H1 (cell line): ENCODE measurements around the gene CNBP. TPM values are rescaled to one million over a fixed set of nuclear protein-coding genes. Genes with fewer than 3 reads are reported as not detected.

Experiments
- CTCF ChIA-PET: fragments of 300-600 bp; sonication (Branson Sonifier 250); formaldehyde crosslinking; loops from one replicate; lab custom pipeline; 2021; ENCODE audit not compliant: partially characterized antibody; lab: Charles Lee
- POLR2A ChIA-PET: fragments of 300-600 bp; sonication (Branson Sonifier 250); formaldehyde crosslinking; loops from one replicate; lab custom pipeline; 2021; ENCODE audit warnings: inconsistent platforms; ENCODE audit not compliant: partially characterized antibody; lab: Charles Lee
- DNase-seq, 2 experiments: peaks; one replicate each; pipeline versions ENCODE4 v3.0.0 to v3.0.0-alpha.2; 2010 to 2022; ENCODE audit warnings: low spot score in 2 of 2, low read depth in 1 of 2, mixed read lengths in 1 of 2
- FAIRE-seq: peaks from 2 replicates; lab custom pipeline; 2011; peaks lifted over from hg19 to GRCh38; lab: Jason Lieb, UNC
- H2AFZ ChIP-seq: 2 replicates; pipeline ENCODE4 v1.8.1; 2012; ENCODE audit warnings: low read length, inconsistent platforms
- H2AK5ac ChIP-seq: 2 replicates; pipeline ENCODE4 v1.6.1; 2013; ENCODE audit warnings: low read depth, low read length
- H2BK120ac ChIP-seq: replicated peaks from 2 replicates; pipeline ENCODE3; 2013; ENCODE audit warnings: low read depth, low read length, inconsistent platforms
- H2BK12ac ChIP-seq: 2 replicates; pipeline ENCODE4 v1.6.1; 2013; ENCODE audit warnings: low read depth, low read length
- H2BK15ac ChIP-seq: 2 replicates; pipeline ENCODE4 v1.6.1; 2013; ENCODE audit warnings: low read length
- H2BK20ac ChIP-seq: 2 replicates; pipeline ENCODE4 v1.6.1; 2013; ENCODE audit warnings: low read length
- H2BK5ac ChIP-seq: 2 replicates; pipeline ENCODE4 v1.6.1; 2013; ENCODE audit warnings: low read depth, low read length
- H3K14ac ChIP-seq: 2 replicates; pipeline ENCODE4 v1.6.1; 2013; ENCODE audit warnings: inconsistent platforms; ENCODE audit not compliant: insufficient read length
- H3K18ac ChIP-seq: 2 replicates; pipeline ENCODE4 v1.6.1; 2013; ENCODE audit warnings: low read length; ENCODE audit errors: extremely low read depth
- H3K23ac ChIP-seq: 2 replicates; pipeline ENCODE4 v1.6.1; 2013; ENCODE audit warnings: inconsistent platforms; ENCODE audit not compliant: insufficient read length
- H3K23me2 ChIP-seq: 2 replicates; pipeline ENCODE4 v1.6.1; 2013; ENCODE audit warnings: low read depth, low read length
- H3K27ac ChIP-seq: 2 replicates; pipeline ENCODE4 v1.6.1; 2011; ENCODE audit warnings: low read depth, low read length, inconsistent platforms
- H3K27me3 ChIP-seq, 4 experiments: replicated peaks in 1 of 4; 1 replicate in 1 of 4; 2 replicates in 3 of 4; pipeline versions ENCODE4 v1.6.1 to v1.8.1; 2011 to 2013; ENCODE audit warnings: low read length in 3 of 4, mild to moderate bottlenecking in 3 of 4, inconsistent platforms in 2 of 4, mixed read lengths in 2 of 4, moderate library complexity in 1 of 4; ENCODE audit not compliant: control insufficient read depth in 3 of 4, insufficient read depth in 3 of 4; ENCODE audit errors: extremely low read depth in 1 of 4
- H3K36me3 ChIP-seq, 4 experiments: 2 replicates each; pipeline versions ENCODE4 v1.6.1 to v1.8.1; 2011 to 2013; ENCODE audit warnings: mild to moderate bottlenecking in 4 of 4, low read length in 3 of 4, moderate library complexity in 2 of 4, control low read depth in 1 of 4, inconsistent platforms in 1 of 4; ENCODE audit not compliant: insufficient read depth in 4 of 4, control insufficient read depth in 2 of 4
- H3K4ac ChIP-seq: replicated peaks from 2 replicates; pipeline ENCODE3; 2013; ENCODE audit warnings: low read length, low read depth, mixed read lengths, inconsistent platforms; ENCODE audit not compliant: insufficient read length
- H3K4me1 ChIP-seq, 4 experiments: replicated peaks in 1 of 4; 1 replicate in 1 of 4; 2 replicates in 3 of 4; pipeline versions ENCODE4 v1.6.1 to v1.8.1; 2011 to 2013; ENCODE audit warnings: low read length in 3 of 4, inconsistent platforms in 2 of 4, mixed read lengths in 1 of 4; ENCODE audit not compliant: insufficient read depth in 4 of 4, control insufficient read depth in 3 of 4
- H3K4me2 ChIP-seq, 2 experiments: 2 replicates each; pipeline versions ENCODE4 v1.6.1 to v1.8.1; 2011 to 2013; ENCODE audit warnings: low read depth in 2 of 2, low read length in 2 of 2, control low read depth in 1 of 2, inconsistent platforms in 1 of 2, mild to moderate bottlenecking in 1 of 2; ENCODE audit not compliant: insufficient read depth in 1 of 2
- H3K4me3 ChIP-seq, 4 experiments: fragments of 200-600, 300-600 bp in 1 of 4; sonication (generic), shearing (Covaris generic), sonication (Bioruptor Twin) in 1 of 4; 2 replicates each; pipeline versions ENCODE4 v1.5.1 to v1.8.1; 2011 to 2016; ENCODE audit warnings: low read length in 4 of 4, low read depth in 3 of 4, control low read depth in 2 of 4, inconsistent platforms in 2 of 4, mild to moderate bottlenecking in 2 of 4, mixed read lengths in 1 of 4, moderate library complexity in 1 of 4; ENCODE audit not compliant: insufficient read depth in 2 of 4; ENCODE audit errors: extremely low read depth in 1 of 4
- H3K56ac ChIP-seq: replicated peaks from 2 replicates; pipeline ENCODE3; 2013; ENCODE audit warnings: low read depth, mild to moderate bottlenecking, mixed read lengths, low read length, inconsistent platforms; ENCODE audit not compliant: insufficient read length
- H3K79me1 ChIP-seq: 2 replicates; pipeline ENCODE4 v1.6.1; 2013; ENCODE audit warnings: low read depth, low read length, control low read depth
- H3K79me2 ChIP-seq, 2 experiments: 2 replicates each; pipeline versions ENCODE4 v1.6.1 to v1.8.1; 2012 to 2013; ENCODE audit warnings: low read length in 2 of 2, mild to moderate bottlenecking in 2 of 2, inconsistent platforms in 1 of 2; ENCODE audit not compliant: insufficient read depth in 2 of 2, control insufficient read depth in 1 of 2
- H3K9ac ChIP-seq, 4 experiments: replicated peaks in 1 of 4; 1 replicate in 1 of 4; 2 replicates in 3 of 4; pipeline versions ENCODE4 v1.6.1 to v1.8.1; 2011 to 2013; ENCODE audit warnings: low read depth in 3 of 4, low read length in 3 of 4, control low read depth in 2 of 4, mild to moderate bottlenecking in 2 of 4, moderate library complexity in 2 of 4, inconsistent platforms in 1 of 4; ENCODE audit errors: extremely low read depth in 1 of 4
- H3K9me3 ChIP-seq, 2 experiments: 2 replicates each; pipeline versions ENCODE4 v1.6.1 to v1.8.1; 2012 to 2013; ENCODE audit warnings: mild to moderate bottlenecking in 2 of 2, moderate library complexity in 2 of 2, control low read depth in 1 of 2, inconsistent platforms in 1 of 2, low read depth in 1 of 2, low read length in 1 of 2, mixed read lengths in 1 of 2; ENCODE audit not compliant: insufficient read depth in 2 of 2
- H4K20me1 ChIP-seq, 2 experiments: replicated peaks in 1 of 2; 2 replicates each; pipeline versions ENCODE3 to v1.8.1; 2011 to 2013; ENCODE audit warnings: inconsistent platforms in 2 of 2, low read length in 2 of 2, mild to moderate bottlenecking in 1 of 2; ENCODE audit not compliant: insufficient read depth in 2 of 2, control insufficient read depth in 1 of 2
- H4K5ac ChIP-seq: 2 replicates; pipeline ENCODE4 v1.6.1; 2013; ENCODE audit warnings: low read length, low read depth, mixed read lengths, inconsistent platforms; ENCODE audit not compliant: insufficient read length
- H4K8ac ChIP-seq: 2 replicates; pipeline ENCODE4 v1.8.0; 2013; ENCODE audit warnings: mild to moderate bottlenecking, moderate library complexity, low read length, inconsistent platforms; ENCODE audit not compliant: insufficient read depth; ENCODE audit errors: extremely low read depth
- H4K91ac ChIP-seq: replicated peaks from 2 replicates; pipeline ENCODE3; 2013; ENCODE audit warnings: low read length, mixed read lengths, inconsistent platforms; ENCODE audit not compliant: insufficient read length
- CBX8 ChIP-seq: fragments of 300-800, 300-1000 bp; sonication (generic); IDR thresholded peaks from 2 replicates; pipeline ENCODE4 v1.7.1; 2016; ENCODE audit warnings: low read depth, low read length, borderline replicate concordance
- E2F6 ChIP-seq: IDR thresholded peaks from 2 replicates; pipeline ENCODE4 v1.6.1; 2012; ENCODE audit warnings: inconsistent platforms
- GABPA ChIP-seq: IDR thresholded peaks from 2 replicates; pipeline ENCODE4 v1.6.1; 2011; ENCODE audit warnings: mild to moderate bottlenecking, low read length, moderate library complexity, borderline replicate concordance; ENCODE audit not compliant: insufficient read depth
- KDM5A ChIP-seq: fragments of 200-600 bp; IDR thresholded peaks from 2 replicates; pipeline ENCODE4 v1.7.1; 2012; ENCODE audit warnings: mild to moderate bottlenecking, low read length, inconsistent platforms, mixed read lengths
- MAFK ChIP-seq: IDR thresholded peaks from 2 replicates; pipeline ENCODE4 v1.6.1; 2012; ENCODE audit warnings: low read depth, mild to moderate bottlenecking, improper control_type of control experiment, low read length
- NRF1 ChIP-seq: IDR thresholded peaks from 2 replicates; pipeline ENCODE4 v1.6.1; 2011; ENCODE audit warnings: mild to moderate bottlenecking, low read depth, low read length, improper control_type of control experiment
- RBBP5 ChIP-seq: IDR thresholded peaks from 2 replicates; pipeline ENCODE4 v1.7.1; 2012; ENCODE audit warnings: low read depth, mild to moderate bottlenecking, inconsistent platforms, low read length, moderate library complexity, borderline replicate concordance
- RXRA ChIP-seq: IDR thresholded peaks from 2 replicates; pipeline ENCODE4 v1.6.1; 2011; ENCODE audit warnings: low read depth, mild to moderate bottlenecking, low read length, moderate library complexity; ENCODE audit not compliant: insufficient read depth
- SAP30 ChIP-seq: fragments of 300-600 bp; sonication (generic); IDR thresholded peaks from 2 replicates; pipeline ENCODE4 v1.7.1; 2012; ENCODE audit warnings: low read length, moderate library complexity, mild to moderate bottlenecking, inconsistent platforms; ENCODE audit not compliant: insufficient read depth, insufficient replicate concordance
- SIRT6 ChIP-seq: IDR thresholded peaks from one replicate; pipeline ENCODE4 v1.7.1; 2012; ENCODE audit warnings: low read length, inconsistent platforms
- SP1 ChIP-seq: IDR thresholded peaks from 2 replicates; pipeline ENCODE4 v1.6.1; 2011; ENCODE audit warnings: low read depth, low read length
- SP2 ChIP-seq: IDR thresholded peaks from 2 replicates; pipeline ENCODE4 v1.6.1; 2012; ENCODE audit warnings: mild to moderate bottlenecking, low read length, inconsistent platforms
- USF2 ChIP-seq: IDR thresholded peaks from 2 replicates; pipeline ENCODE4 v1.6.1; 2011; ENCODE audit warnings: low read length, improper control_type of control experiment
- polyA plus RNA-seq, 7 experiments: library from polyadenylated mRNA; depleted of rRNA in 3 of 7; stranded (reverse) in 5 of 7; unstranded in 2 of 7; fragments of >200 nt in 5 of 7; fragments of 200-250 nt in 2 of 7; gene quantifications; 1 replicate in 5 of 7; 2 replicates in 1 of 7; 4 replicates in 1 of 7; pipeline versions ENCODE4 v1.2.1 to v1.2.3, GENCODE V29; 2011 to 2013; ENCODE audit warnings: missing spikeins in 2 of 7, mixed read lengths in 2 of 7
- total RNA-seq: library from RNA; stranded (reverse); fragmentation: NEBNext Ultra II Directional; extraction: Animal tissue kit (Norgen Biotek cat#: 25700); gene quantifications from 2 replicates; pipeline ENCODE4 v1.2.1, GENCODE V29; 2021

Gene CNBP
- total and polyA plus RNA-seq, 2 of the 8 experiments (the other 6 are each of a cell fraction or from before 2014, with no cell fraction given): 315 to 371 TPM

GRCh38 chr3:129144786-129145185 is 38.9 kb downstream of the CNBP start:
- Histone ChIP-seq H3K36me3 (peaks cover 0 to 15% (median 9%) of the 10 kb centered on the region in 4 experiments; a peak in 5 of 8 replicates), H2AFZ (no peak overlapping the region), H3K23ac (no peak overlapping the region), H4K8ac (no peak overlapping the region), H3K27ac (no peak overlapping the region), H4K20me1 (no peaks in the 10 kb centered on the region), H4K91ac (no peak overlapping the region), H3K79me1 (no peaks in the 10 kb centered on the region), H3K4ac (no peak overlapping the region), H2BK120ac (no peak overlapping the region), H3K4me3 (no peak overlapping the region), H2BK5ac (no peak overlapping the region), H2BK12ac (no peak overlapping the region), H3K18ac (no peak overlapping the region), H3K27me3 (no peaks in the 10 kb centered on the region), H3K79me2 (no peaks in the 10 kb centered on the region), H3K14ac (no peak overlapping the region), H3K23me2 (no peaks in the 10 kb centered on the region), H3K4me1 (no peaks in the 10 kb centered on the region), H2AK5ac (no peak overlapping the region), H3K9ac (no peak overlapping the region), H3K56ac (no peak overlapping the region), H2BK15ac (no peak overlapping the region), H2BK20ac (no peak overlapping the region), H3K4me2 (no peak overlapping the region), H4K5ac (no peak overlapping the region), H3K9me3 (no peaks in the 10 kb centered on the region)
- FAIRE-seq (no peak), DNase-seq (no peak)
- CTCF ChIA-PET: interaction anchor here (0.9 to 2.1 kb wide), 3 partner anchors 16 to 62 kb away, joined by 3 to 10 read pairs (median 3); no protein-coding TSS in a partner anchor
- POLR2A ChIA-PET: interaction anchor here (0.6 to 1.5 kb wide), 6 partner anchors 9 to 172 kb away, joined by 3 read pairs; a partner anchor contains a TSS
- TF ChIP-seq RBBP5: no peak
- no peak for TF ChIP-seq E2F6
- no peak for TF ChIP-seq SAP30
- no peak for TF ChIP-seq SP2
- TF ChIP-seq SP1: no peak
- no peak for TF ChIP-seq MAFK
- no peak for TF ChIP-seq RXRA
- no peak for TF ChIP-seq NRF1
- TF ChIP-seq SIRT6: no peak
- TF ChIP-seq GABPA: no peak
- TF ChIP-seq USF2: no peak
- no peak for TF ChIP-seq CBX8
- no peak for TF ChIP-seq KDM5A
